GM12873 (cell line): Measurements from ENCODE around the gene SMKR1.

Experiments
- TF ChIP-seq, protein P1 (sequence below): IDR thresholded peaks from 2 replicates; pipeline ENCODE4 v1.5.1; 2012; ENCODE audit warnings: low read depth, mild to moderate bottlenecking, moderate library complexity, low read length, control low read depth; ENCODE audit not compliant: insufficient read depth; ENCODE audit errors: missing control alignments

The SMKR1 gene

DNA sequence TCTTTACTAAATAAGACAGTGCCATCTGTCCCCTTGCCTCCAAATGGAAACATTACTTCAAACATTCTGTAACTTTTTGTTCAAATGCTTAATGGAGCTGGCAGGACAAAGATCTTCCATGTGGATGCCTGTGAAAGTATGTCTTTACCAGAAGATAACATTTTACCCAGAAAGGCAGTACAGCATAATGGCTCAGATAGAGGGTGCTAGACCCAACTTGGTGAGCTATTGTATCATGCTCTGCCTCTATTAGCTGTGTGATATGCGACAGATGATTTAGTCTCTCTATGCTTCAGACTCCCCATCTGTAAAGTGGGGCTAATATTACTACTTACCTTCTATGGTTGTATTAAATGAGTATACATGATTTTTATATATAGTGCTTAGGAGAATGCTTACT lies 8.8 kb upstream of the SMKR1 start:
- TF ChIP-seq, protein P1, sequence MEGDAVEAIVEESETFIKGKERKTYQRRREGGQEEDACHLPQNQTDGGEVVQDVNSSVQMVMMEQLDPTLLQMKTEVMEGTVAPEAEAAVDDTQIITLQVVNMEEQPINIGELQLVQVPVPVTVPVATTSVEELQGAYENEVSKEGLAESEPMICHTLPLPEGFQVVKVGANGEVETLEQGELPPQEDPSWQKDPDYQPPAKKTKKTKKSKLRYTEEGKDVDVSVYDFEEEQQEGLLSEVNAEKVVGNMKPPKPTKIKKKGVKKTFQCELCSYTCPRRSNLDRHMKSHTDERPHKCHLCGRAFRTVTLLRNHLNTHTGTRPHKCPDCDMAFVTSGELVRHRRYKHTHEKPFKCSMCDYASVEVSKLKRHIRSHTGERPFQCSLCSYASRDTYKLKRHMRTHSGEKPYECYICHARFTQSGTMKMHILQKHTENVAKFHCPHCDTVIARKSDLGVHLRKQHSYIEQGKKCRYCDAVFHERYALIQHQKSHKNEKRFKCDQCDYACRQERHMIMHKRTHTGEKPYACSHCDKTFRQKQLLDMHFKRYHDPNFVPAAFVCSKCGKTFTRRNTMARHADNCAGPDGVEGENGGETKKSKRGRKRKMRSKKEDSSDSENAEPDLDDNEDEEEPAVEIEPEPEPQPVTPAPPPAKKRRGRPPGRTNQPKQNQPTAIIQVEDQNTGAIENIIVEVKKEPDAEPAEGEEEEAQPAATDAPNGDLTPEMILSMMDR, result peak; percentile 27

DNA sequence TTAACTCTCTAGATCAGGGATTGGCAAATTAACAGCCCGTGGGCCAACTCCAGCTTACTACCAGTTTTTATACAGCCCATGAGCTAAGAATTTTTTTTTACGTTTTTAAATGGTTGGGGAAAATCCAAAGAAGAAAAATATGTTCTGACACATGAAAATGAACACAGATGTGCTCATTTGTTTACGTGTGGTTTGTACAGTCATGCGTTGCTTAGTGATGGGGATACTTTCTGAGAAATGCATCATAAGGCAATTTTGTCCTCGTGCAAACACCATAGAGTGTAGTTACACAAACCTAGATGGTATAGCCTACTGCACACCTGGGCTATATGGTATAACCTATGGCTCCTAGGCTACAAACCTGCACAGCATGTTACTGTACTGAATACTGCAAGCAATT lies 8.3 kb upstream of the SMKR1 start:
- TF ChIP-seq, protein P1, result no peak

DNA sequence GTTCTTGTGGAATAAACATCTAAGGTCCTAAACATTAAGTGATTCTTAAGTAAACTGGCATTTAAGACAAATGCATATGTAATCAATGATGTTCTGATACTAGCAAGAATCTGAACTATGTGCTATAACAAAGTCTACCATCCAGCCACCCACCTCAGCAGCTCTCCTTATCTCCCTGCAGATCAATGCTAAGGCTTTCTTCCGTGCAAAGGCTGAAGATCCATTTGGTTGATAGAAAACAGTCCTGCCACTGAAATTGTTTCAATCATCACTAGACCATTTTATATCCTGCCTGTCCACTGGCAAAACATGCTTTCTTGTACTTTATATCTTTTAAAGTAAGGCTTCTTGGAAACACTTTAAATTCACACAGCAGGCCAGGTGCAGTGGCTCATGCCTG lies 6.3 kb upstream of the SMKR1 start:
- TF ChIP-seq, protein P1, result no peak

DNA sequence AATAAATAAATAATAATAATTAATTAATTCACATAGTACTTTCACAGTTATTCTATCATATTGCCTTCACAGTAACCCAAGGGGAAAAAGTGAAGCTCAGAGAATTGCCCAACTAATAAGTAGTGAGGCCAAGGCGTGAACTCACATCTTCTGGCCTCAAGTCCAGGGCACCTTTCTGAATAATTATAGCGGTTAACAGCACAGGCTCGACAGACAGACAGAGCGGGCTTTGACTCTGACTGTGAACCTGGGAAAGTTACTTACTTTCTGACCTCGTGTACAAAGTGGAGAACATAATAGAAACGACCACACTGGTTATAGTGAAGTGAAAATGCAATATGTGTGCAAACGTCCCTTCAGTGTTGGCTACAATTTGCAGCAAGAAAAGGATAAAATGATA lies 5.7 kb upstream of the SMKR1 start:
- TF ChIP-seq, protein P1, result no peak

DNA sequence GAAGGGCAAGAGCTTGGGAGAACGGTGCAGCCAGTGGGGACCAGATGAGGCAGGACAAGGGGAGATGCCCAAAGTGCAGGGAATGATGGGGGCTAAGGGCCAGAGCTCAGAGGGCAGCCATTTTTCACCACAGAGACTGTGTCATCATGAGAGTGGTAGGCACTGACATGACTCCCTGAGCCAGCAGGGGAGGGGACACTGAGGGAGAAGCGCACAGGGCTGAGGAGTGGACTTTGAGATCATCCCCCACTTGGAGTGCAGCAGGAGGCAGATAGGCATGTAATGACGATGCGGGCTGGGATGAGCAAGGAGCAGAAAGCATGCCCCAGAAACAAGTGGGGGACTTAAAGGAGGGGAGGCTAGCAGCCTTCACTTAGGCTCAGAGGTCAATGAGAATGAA lies 5.2 kb upstream of the SMKR1 start:
- TF ChIP-seq, protein P1, result no peak

DNA sequence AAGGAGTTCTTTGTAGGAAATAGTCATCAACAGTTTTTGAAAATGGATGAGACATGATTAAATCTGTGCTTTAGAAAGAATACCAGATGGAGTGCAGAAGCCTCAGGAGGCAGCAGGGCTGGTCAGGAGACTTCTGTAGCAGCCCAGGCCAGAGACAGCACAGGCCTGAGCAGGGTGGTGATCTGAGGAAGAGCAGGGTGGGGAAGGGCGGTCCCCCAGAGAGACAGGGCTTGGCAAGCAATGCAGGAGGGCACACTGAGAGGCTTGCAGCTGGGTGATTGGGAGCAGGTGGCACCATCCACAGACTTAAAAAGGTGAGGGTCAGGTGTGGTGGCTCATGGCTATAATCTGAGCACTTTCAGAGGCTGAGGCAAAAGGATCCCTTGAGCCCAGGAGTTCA lies 4.3 kb upstream of the SMKR1 start:
- TF ChIP-seq, protein P1, result no peak

DNA sequence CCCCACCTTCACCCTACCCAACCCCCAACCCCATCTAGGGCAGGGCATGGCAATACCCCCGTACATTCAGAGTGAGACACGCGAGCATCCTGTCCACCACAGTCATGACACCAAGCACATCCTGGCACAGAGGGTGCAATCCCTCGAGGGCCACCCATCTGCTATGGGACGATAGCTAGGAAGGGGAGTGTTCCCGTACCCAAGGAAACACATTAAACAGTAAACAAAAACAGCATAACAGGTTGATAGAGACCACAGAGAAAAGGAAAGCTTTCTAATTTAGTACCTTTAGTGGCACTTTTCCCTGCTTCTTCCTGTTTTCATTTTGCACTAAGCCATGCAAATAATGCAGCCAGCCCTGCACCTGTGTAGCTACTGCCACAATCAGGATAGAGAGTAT lies 2.3 kb upstream of the SMKR1 start:
- TF ChIP-seq, protein P1, result no peak
